Vagina (tissue), 2 donors: ENCODE results near the gene LAMC1. TPM values are rescaled to one million over a fixed set of nuclear protein-coding genes. Genes with fewer than 3 reads are reported as not detected.

ENCODE experiments used
- DNase-seq, 2 donors: peaks; one replicate each; pipeline ENCODE4 v3.0.0-alpha.2; 2017; ENCODE audit errors: extremely low spot score in 2 of 2
- H3K27ac ChIP-seq: fragments of 200-600 bp; sonication (generic); one replicate; pipeline ENCODE4 v1.5.1; 2019
- H3K27me3 ChIP-seq: fragments of 200-600 bp; sonication (generic); one replicate; pipeline ENCODE4 v1.5.1; 2019
- H3K36me3 ChIP-seq, 2 donors: fragments of 200-600 bp; sonication (generic); one replicate each; pipeline ENCODE4 v1.5.1; 2017 to 2019
- H3K4me1 ChIP-seq: fragments of 200-600 bp; sonication (generic); one replicate; pipeline ENCODE4 v1.5.1; 2019
- H3K4me3 ChIP-seq, 2 donors: fragments of 200-600 bp; sonication (generic); 1 replicate in 1 of 2; 2 replicates in 1 of 2; pipeline ENCODE4 v1.5.1; 2016 to 2019
- H3K9me3 ChIP-seq: fragments of 200-600 bp; sonication (generic); one replicate; pipeline ENCODE4 v1.5.1; 2019
- POLR2A ChIP-seq, 2 donors: fragments of 450-650 bp; IDR thresholded peaks; one replicate each; pipeline ENCODE4 v1.6.1; 2017; ENCODE audit warnings: antibody characterized with exemption in 2 of 2, mild to moderate bottlenecking in 2 of 2, moderate library complexity in 2 of 2
- POLR2AphosphoS5 ChIP-seq, 2 donors: sonication (generic); formaldehyde crosslinking; IDR thresholded peaks; one replicate each; pipeline ENCODE4 v1.9.0; 2017; ENCODE audit warnings: antibody characterized with exemption in 2 of 2, mild to moderate bottlenecking in 2 of 2, low read depth in 1 of 2; ENCODE audit not compliant: insufficient read depth in 1 of 2
- intact Hi-C: fragments of 100-400 bp; cut with DNase I; formaldehyde crosslinking; loops from one replicate; pipeline ENCODE4 v1.15.1; 2023
- total RNA-seq: library from RNA; depleted of rRNA; stranded (reverse); fragments of >200 nt; gene quantifications from one replicate; pipeline ENCODE4 v1.2.3, GENCODE V29; 2016
- TF ChIP-seq, protein P1 (sequence below), 3 experiments: fragments of 450-650 bp in 2 of 3; fragments of 200-600 bp in 1 of 3; sonication (generic) in 1 of 3; IDR thresholded peaks; one replicate each; pipeline ENCODE4 v1.5.1; 2017 to 2019; ENCODE audit warnings: antibody characterized with exemption in 3 of 3, mild to moderate bottlenecking in 2 of 3, moderate library complexity in 2 of 3

The LAMC1 gene
- total RNA-seq, 1 donor from 2014 or later = 217 TPM

DNA sequence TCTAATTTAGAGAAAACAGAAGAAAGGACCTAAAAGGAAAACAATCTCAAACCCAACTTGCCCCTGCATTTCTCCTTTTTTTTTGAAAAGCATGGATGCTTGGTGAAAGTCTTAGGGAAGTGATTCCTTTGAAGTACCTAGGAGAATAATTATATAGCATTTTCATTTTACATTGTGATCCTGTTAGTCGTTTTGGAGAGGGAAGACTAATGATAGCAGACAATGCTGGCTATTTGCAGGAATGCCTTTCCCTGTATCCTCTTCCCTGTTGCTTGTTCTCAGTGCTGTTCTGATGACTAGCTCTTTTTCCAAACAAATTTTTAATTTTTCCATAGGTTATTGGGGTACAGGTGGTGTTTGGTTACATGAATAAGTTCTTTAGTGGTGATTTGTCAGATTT is 53.9 kb downstream of the LAMC1 start:
- no peak for DNase-seq
- Histone ChIP-seq H3K27ac (no peak overlapping the region), H3K4me3 (no peak overlapping the region), H3K4me1 (peaks cover 76% of the 10 kb centered on the region), H3K9me3 (no peaks in the 10 kb centered on the region), H3K27me3 (no peaks in the 10 kb centered on the region), H3K36me3 (no peaks in the 10 kb centered on the region)
- no peak for TF ChIP-seq POLR2AphosphoS5 (IDR thresholded peaks at IDR 0.05; ENCODE audit: insufficient read depth in 1 of 2, low read depth in 1 of 2)
- TF ChIP-seq, protein P1, sequence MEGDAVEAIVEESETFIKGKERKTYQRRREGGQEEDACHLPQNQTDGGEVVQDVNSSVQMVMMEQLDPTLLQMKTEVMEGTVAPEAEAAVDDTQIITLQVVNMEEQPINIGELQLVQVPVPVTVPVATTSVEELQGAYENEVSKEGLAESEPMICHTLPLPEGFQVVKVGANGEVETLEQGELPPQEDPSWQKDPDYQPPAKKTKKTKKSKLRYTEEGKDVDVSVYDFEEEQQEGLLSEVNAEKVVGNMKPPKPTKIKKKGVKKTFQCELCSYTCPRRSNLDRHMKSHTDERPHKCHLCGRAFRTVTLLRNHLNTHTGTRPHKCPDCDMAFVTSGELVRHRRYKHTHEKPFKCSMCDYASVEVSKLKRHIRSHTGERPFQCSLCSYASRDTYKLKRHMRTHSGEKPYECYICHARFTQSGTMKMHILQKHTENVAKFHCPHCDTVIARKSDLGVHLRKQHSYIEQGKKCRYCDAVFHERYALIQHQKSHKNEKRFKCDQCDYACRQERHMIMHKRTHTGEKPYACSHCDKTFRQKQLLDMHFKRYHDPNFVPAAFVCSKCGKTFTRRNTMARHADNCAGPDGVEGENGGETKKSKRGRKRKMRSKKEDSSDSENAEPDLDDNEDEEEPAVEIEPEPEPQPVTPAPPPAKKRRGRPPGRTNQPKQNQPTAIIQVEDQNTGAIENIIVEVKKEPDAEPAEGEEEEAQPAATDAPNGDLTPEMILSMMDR (IDR thresholded peaks at IDR 0.05) = no peak
- no peak for TF ChIP-seq POLR2A (IDR thresholded peaks at IDR 0.05)
- intact Hi-C loops = loop anchor here (10.0 kb wide), 1 partner anchor 52 kb away; the partner anchor contains the start of gene LAMC1

DNA sequence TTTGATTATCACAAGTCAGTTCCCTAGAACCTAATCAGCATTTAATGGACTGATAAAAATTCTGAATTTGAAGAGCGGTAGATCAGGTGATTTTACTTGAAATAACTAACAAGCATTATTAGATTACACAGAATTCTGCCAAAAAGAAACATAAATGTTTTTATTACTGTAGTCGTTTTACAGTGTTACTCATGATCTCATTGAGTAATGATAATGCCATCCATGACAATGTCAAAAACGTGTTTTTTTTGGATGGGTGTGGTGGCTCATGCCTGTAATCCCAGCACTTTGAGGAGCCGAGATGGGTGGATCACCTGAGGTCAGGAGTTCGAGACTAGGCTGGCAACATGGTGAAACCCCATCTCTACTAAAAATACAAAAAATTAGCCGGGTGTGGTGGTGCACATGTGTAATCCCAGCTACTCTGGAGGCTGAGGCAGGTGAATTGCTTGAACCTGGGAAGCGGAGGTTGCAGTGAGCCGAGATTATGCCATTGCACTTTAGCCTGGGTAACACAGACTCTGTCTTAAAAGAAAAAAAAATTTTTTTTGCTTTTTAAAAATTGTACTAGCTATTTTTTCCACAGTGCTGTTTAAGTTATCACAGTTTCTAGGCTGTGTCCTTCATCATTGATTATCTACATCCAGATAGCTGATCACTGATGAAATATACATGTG is 56.6 kb downstream of the LAMC1 start:
- Histone ChIP-seq H3K9me3 (no peaks in the 10 kb centered on the region), H3K27me3 (no peaks in the 10 kb centered on the region), H3K27ac (no peak overlapping the region), H3K4me3 (no peak overlapping the region), H3K36me3 (no peaks in the 10 kb centered on the region), H3K4me1 (peaks cover 61% of the 10 kb centered on the region)
- TF ChIP-seq POLR2AphosphoS5 (IDR thresholded peaks at IDR 0.05; ENCODE audit: insufficient read depth in 1 of 2, low read depth in 1 of 2) = no peak
- DNase-seq = no peak
- intact Hi-C loops = loop anchor here (10.0 kb wide), 1 partner anchor 55 kb away; the partner anchor contains the start of gene LAMC1

DNA sequence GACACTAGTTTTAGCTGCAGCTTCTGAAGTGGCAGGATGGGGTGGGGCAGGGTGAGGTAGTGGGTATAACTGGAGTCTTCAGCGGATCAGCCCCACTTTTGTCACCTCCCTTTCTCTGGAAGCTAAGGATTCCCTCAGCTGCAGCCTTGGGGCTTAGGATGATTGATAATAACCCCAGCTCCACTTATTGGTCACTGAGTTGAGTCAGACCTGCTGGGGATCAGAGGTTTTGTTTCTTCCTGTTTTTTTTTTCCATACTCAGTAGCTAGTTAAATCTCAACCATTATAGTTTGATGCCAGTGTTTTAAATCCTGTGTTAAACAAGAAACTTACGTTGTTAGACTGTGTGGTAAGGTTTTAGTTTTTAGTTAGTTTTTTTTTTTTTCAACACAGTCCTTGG is 57.2 kb downstream of the LAMC1 start:
- H3K27ac ChIP-seq = no peak overlapping the region
- H3K36me3 ChIP-seq = no peaks in the 10 kb centered on the region
- intact Hi-C loops = no loop called here
- H3K9me3 ChIP-seq = no peaks in the 10 kb centered on the region
- peaks cover 60% of the 10 kb centered on the region for H3K4me1 ChIP-seq
- TF ChIP-seq, protein P1 (IDR thresholded peaks at IDR 0.05) = no peak
- TF ChIP-seq POLR2AphosphoS5 (IDR thresholded peaks at IDR 0.05; ENCODE audit: insufficient read depth in 1 of 2, low read depth in 1 of 2) = no peak
- TF ChIP-seq POLR2A (IDR thresholded peaks at IDR 0.05) = no peak
- DNase-seq = no peak
- H3K27me3 ChIP-seq = no peaks in the 10 kb centered on the region
- no peak overlapping the region for H3K4me3 ChIP-seq

DNA sequence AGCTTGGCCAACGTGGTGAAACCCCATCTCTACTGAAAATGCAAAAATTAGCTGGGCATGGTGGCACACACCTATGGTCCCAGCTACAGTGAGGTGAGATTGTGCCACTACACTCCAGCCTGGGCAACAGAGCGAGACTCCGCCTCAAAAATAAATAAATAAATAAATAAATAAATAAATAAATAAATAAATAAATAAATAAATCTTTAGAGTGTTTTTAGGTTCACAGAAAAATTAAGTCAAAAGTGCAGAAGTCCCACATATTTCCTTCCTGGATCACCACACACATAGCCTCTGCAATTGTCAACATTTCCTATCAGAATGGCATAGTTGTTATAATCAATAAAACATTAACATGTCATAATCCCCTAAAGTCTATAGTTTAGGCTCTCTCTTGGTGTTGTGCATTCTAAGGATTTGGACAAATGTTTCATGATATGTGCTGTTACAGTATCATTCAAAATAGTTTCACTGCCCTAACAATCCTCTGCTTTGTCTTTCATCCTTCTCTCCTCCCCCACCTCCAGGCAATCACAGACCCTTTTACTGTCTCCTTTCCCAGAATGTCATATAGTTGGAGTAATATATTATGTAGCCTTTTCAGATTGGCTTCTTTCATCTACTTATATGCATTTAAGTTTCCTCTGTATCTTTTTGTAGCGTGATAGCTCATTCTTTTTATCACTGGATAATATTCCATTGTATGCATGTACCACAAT is 58.3 kb downstream of the LAMC1 start:
- H3K9me3 ChIP-seq = no peaks in the 10 kb centered on the region
- H3K4me1 ChIP-seq = peaks cover 55% of the 10 kb centered on the region
- no peaks in the 10 kb centered on the region for H3K27me3 ChIP-seq
- H3K27ac ChIP-seq = no peak overlapping the region
- no peak overlapping the region for H3K4me3 ChIP-seq
- DNase-seq = no peak
- no peak for TF ChIP-seq POLR2AphosphoS5 (IDR thresholded peaks at IDR 0.05; ENCODE audit: insufficient read depth in 1 of 2, low read depth in 1 of 2)
- no peak for TF ChIP-seq POLR2A (IDR thresholded peaks at IDR 0.05)
- TF ChIP-seq, protein P1 (IDR thresholded peaks at IDR 0.05) = no peak
- H3K36me3 ChIP-seq = no peaks in the 10 kb centered on the region
- intact Hi-C loops = no loop called here

DNA sequence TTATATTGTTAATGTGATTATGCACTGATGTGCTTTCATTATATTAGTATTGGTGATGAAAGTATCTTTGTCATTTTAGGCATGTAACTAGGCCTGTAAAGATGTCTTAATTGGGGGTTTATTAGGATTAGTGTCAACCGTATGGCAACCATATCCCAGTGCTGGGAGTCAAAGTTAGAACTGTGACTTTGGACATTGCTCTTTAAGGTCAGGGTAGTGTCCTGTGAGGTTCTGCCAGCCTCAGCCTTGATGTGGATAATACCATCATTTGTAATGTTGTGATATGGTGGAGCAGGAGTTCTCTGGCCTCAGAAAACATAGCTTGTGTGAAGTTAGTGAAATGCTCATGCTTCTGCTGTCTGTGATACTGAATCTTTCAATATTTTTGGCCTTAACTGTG is 59.4 kb downstream of the LAMC1 start:
- H3K36me3 ChIP-seq = no peaks in the 10 kb centered on the region
- TF ChIP-seq POLR2AphosphoS5 (IDR thresholded peaks at IDR 0.05; ENCODE audit: insufficient read depth in 1 of 2, low read depth in 1 of 2) (no peak), POLR2A (IDR thresholded peaks at IDR 0.05) (no peak)
- TF ChIP-seq, protein P1 (IDR thresholded peaks at IDR 0.05) = no peak
- no peak overlapping the region for H3K4me3 ChIP-seq
- no peaks in the 10 kb centered on the region for H3K27me3 ChIP-seq
- H3K27ac ChIP-seq = no peak overlapping the region
- DNase-seq = no peak
- intact Hi-C loops = no loop called here
- H3K4me1 ChIP-seq = peaks cover 53% of the 10 kb centered on the region
- no peaks in the 10 kb centered on the region for H3K9me3 ChIP-seq
